NB4 (cell line): Measurements from ENCODE around the gene TMEM18.

Experiments
- POLR2A ChIP-seq: IDR thresholded peaks from 2 replicates; pipeline ENCODE4 v1.6.1; 2011; ENCODE audit warnings: mild to moderate bottlenecking; ENCODE audit not compliant: insufficient read length; ENCODE audit errors: extremely low read depth
- TF ChIP-seq, protein P1 (sequence below): IDR thresholded peaks from one replicate; pipeline ENCODE4 v1.5.1; 2012; ENCODE audit warnings: low read depth, low read length

GRCh38 chr2:672606-672905 is 4.7 kb downstream of the TMEM18 start:
- TF ChIP-seq, protein P1, sequence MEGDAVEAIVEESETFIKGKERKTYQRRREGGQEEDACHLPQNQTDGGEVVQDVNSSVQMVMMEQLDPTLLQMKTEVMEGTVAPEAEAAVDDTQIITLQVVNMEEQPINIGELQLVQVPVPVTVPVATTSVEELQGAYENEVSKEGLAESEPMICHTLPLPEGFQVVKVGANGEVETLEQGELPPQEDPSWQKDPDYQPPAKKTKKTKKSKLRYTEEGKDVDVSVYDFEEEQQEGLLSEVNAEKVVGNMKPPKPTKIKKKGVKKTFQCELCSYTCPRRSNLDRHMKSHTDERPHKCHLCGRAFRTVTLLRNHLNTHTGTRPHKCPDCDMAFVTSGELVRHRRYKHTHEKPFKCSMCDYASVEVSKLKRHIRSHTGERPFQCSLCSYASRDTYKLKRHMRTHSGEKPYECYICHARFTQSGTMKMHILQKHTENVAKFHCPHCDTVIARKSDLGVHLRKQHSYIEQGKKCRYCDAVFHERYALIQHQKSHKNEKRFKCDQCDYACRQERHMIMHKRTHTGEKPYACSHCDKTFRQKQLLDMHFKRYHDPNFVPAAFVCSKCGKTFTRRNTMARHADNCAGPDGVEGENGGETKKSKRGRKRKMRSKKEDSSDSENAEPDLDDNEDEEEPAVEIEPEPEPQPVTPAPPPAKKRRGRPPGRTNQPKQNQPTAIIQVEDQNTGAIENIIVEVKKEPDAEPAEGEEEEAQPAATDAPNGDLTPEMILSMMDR, result no peak
- TF ChIP-seq POLR2A, result no peak
